Measurements from ENCODE around the gene CD33.

The CD33 gene

GRCh38 chr19:51259348-51260245, 34.7 kb downstream of the CD33 start:
- FAIRE-seq: peak; percentile 71

GRCh38 chr19:51263808-51264207, 38.9 kb downstream of the CD33 start:
- FAIRE-seq: no peak

- FAIRE-seq: no peak
Observed at GRCh38 chr19:51271067-51271466, 46.2 kb downstream of the CD33 start.

- no peak for FAIRE-seq
Observed at GRCh38 chr19:51272183-51272810, 47.4 kb downstream of the CD33 start.

- FAIRE-seq: no peak
Observed at GRCh38 chr19:51274049-51274770, 49.3 kb downstream of the CD33 start.

GRCh38 chr19:51277112-51277511, 52.2 kb downstream of the CD33 start:
- FAIRE-seq: no peak

DNA sequence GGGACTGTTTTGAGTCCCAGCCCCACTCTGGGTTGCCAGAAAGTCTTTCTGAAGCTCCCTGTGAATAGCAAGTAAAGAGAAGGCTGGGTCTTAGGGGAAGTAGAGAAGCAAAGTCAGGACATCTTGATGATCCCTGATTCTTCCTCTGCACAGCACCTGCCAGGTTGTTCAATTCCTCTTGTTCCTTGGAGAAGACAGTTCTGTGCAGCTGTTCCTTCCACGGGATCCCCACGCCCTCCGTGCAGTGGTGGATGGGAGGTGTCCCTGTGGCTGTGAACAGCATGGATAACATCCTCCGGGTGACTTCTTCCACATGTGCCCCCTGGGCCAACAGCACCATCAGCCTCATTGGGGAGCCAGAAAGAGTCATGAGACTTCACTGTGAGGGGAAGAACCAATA, 57.5 kb downstream of the CD33 start:
- no peak for FAIRE-seq

GRCh38 chr19:51285682-51286081, 60.8 kb downstream of the CD33 start:
- FAIRE-seq: no peak
